ACC112 (cell line): ENCODE results near the gene TUBB1.

Experiments used
- H2AFZ ChIP-seq: fragments of 200-600 bp; sonication (generic); one replicate; pipeline ENCODE4 v1.6.0; 2017; ENCODE audit warnings: antibody characterized with exemption, low read length; ENCODE audit not compliant: unreplicated experiment
- H3K27ac ChIP-seq: fragments of 200-600 bp; sonication (generic); 2 replicates; pipeline ENCODE4 v1.5.1; 2014; ENCODE audit warnings: low read depth, mild to moderate bottlenecking, antibody characterized with exemption, low read length, moderate library complexity
- H3K27me3 ChIP-seq: fragments of 200-600 bp; sonication (generic); 2 replicates; pipeline ENCODE4 v1.6.1; 2014; ENCODE audit warnings: mild to moderate bottlenecking, antibody characterized with exemption, low read length, moderate library complexity, mixed read lengths; ENCODE audit not compliant: insufficient read depth
- H3K36me3 ChIP-seq: fragments of 200-600 bp; sonication (generic); 2 replicates; pipeline ENCODE4 v1.6.1; 2016; ENCODE audit warnings: mild to moderate bottlenecking, antibody characterized with exemption, low read length, moderate library complexity, mixed read lengths; ENCODE audit not compliant: insufficient read depth
- H3K4me1 ChIP-seq: fragments of 200-600 bp; sonication (generic); one replicate; pipeline ENCODE4 v1.6.1; 2016; ENCODE audit warnings: low read length, mixed read lengths; ENCODE audit not compliant: insufficient read depth, unreplicated experiment, control insufficient read depth
- H3K4me3 ChIP-seq: fragments of 200-600 bp; sonication (generic); 2 replicates; pipeline ENCODE4 v1.5.1; 2014; ENCODE audit warnings: mild to moderate bottlenecking, low read depth, low read length
- H3K79me2 ChIP-seq: fragments of 200-600 bp; sonication (generic); one replicate; pipeline ENCODE4 v1.6.0; 2016; ENCODE audit warnings: low read length; ENCODE audit not compliant: control insufficient read depth, unreplicated experiment, insufficient read depth

TUBB1 gene

DNA sequence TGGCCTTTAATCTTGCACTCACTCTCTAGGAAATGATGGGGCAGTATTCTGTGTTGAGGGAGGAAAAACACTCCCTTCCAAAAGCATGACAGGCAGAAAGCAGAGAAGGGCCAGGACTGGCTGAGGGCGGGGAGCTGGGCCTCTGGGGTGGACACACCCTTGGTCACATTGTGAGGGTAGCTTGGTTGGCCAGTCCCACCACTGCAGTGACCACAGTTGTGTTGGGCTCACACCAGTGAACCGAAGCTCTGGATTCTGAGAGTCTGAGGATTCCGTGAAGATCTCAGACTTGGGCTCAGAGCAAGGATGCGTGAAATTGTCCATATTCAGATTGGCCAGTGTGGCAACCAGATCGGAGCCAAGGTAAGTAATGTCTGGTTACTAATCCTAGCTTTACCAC lies at the start of gene TUBB1:
Gene TUBB1, plus strand, starts transcription at position 213 of the 400 bp plus-strand sequence. Its CDS starts 94 bp downstream, at position 307.
- H3K27ac ChIP-seq, result no peak within 1 kb of the TSS
- H3K4me1 ChIP-seq, result peaks cover 12% of the 10 kb centered on the region
- no peaks in the 10 kb centered on the region for H3K27me3 ChIP-seq
- no peak within 1 kb of the TSS for H2AFZ ChIP-seq
- 0 out of 2 replicates have a peak, but pooled peaks cover 4% of the 10 kb centered on the region for H3K36me3 ChIP-seq
- no peaks in the 10 kb centered on the region for H3K79me2 ChIP-seq
- no peak within 1 kb of the TSS for H3K4me3 ChIP-seq

DNA sequence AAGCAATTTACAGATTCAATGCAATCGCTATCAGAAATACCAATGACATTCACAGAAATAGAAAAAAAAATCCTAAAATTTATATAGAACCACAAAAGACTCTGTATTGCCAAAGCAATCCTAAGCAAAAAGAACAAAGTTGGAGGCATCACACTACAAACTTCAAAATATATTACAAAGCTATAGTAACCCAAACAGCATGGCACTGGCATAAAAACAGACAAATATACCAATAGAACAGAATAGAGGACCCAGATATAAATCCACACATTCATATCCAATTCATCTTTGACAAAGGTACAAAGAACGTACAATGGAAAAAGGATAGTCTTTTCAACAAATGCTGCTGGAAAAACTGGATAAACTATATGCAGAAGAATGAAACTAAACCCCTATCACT lies 49.8 kb upstream of the TUBB1 start:
- Histone ChIP-seq H3K36me3 (no peaks in the 10 kb centered on the region), H3K27ac (no peak overlapping the region), H2AFZ (no peak overlapping the region), H3K79me2 (no peaks in the 10 kb centered on the region), H3K4me3 (no peak overlapping the region), H3K4me1 (no peaks in the 10 kb centered on the region), H3K27me3 (peaks cover 48% of the 10 kb centered on the region)

DNA sequence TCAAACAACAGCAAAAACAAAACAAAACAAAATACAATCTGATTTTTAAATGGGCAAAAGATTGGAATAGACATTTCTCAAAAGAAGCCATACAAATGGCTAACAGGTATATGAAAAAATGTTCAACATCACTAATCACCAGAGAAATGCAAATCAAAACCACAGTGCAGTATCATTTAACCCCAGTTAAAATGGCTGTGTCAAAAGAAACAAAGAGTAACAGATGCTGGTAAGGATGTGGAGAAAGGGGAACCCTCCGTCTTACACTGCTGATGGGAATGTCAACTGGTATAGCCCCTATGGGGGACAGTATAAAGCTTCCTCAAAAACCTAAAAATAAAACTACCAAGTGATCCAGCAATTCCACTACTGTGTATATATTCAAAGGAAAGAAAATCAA lies 49.1 kb upstream of the TUBB1 start:
- no peak overlapping the region for H3K4me3 ChIP-seq
- no peak overlapping the region for H2AFZ ChIP-seq
- H3K27me3 ChIP-seq, result peaks cover 46% of the 10 kb centered on the region
- no peaks in the 10 kb centered on the region for H3K79me2 ChIP-seq
- H3K27ac ChIP-seq, result no peak overlapping the region
- H3K36me3 ChIP-seq, result no peaks in the 10 kb centered on the region
- no peaks in the 10 kb centered on the region for H3K4me1 ChIP-seq

DNA sequence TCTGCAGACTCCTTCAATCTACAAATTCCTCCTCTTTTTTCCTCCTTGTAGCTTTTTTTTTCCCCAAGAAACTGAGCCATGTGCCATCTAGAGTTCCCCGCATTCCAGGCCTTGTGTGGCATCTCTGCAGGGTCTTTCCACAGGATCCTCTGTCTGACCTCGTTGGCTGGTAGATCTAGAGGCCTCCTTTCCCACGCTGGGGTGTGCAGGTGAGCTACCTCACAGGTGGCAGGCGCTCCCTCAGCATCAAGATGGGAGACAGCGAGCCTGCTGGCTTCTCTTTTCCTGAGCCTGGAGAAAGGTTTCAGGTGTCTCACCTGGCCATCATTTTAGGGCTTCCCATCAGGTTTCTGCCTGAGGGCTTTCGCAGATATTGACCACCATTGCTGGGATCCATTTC lies 47.8 kb upstream of the TUBB1 start:
- H3K79me2 ChIP-seq, result no peaks in the 10 kb centered on the region
- H3K27ac ChIP-seq, result no peak overlapping the region
- no peaks in the 10 kb centered on the region for H3K36me3 ChIP-seq
- no peak overlapping the region for H3K4me3 ChIP-seq
- no peak overlapping the region for H2AFZ ChIP-seq
- no peaks in the 10 kb centered on the region for H3K4me1 ChIP-seq
- H3K27me3 ChIP-seq, result peaks cover 35% of the 10 kb centered on the region

DNA sequence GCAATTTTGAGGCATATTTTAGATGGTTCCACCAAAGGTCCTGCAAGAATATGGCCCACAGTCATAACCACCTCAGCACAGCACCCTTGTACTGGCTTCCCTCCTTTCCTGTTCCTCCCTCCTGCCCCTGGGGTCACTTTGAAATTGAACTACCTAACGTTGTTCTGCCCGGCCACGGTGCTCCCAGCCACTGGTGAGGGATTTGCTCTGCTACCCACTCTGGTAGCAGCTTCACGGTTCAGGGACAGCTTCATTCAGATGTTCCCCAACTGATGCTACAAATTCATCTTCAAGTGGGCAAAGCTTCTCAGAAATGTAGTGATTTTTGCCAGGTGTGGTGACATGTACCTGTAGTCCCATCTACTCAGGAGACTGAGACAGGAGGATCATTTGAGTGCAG lies 46.0 kb upstream of the TUBB1 start:
- Histone ChIP-seq H3K36me3 (no peaks in the 10 kb centered on the region), H2AFZ (no peak overlapping the region), H3K79me2 (no peaks in the 10 kb centered on the region)

DNA sequence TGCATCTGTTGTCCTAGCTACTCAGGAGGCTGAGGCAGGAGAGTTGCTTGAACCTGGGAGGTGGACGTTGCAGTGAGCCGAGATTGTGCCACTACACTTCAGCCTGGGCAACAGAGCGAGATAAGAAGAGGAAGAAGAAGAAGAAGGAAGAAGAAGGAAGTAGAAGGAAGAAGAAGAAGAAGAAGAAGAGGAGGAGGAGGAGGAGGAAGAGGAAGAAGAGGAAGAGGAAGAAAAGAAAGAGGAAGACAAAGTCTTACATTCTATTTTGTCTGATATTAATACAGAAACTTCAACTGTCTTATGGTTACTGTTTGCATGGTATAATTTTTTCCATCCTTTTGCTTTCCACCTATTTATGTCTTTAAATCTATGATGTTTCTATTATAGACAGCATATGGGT lies 45.4 kb upstream of the TUBB1 start:
- H3K79me2 ChIP-seq, result no peaks in the 10 kb centered on the region
- no peaks in the 10 kb centered on the region for H3K4me1 ChIP-seq
- H3K27ac ChIP-seq, result no peak overlapping the region

More for the DNA sequence above, 46.0 kb upstream of the TUBB1 start:
- H3K4me3 ChIP-seq, result no peak overlapping the region
- H3K27ac ChIP-seq, result no peak overlapping the region
- no peaks in the 10 kb centered on the region for H3K4me1 ChIP-seq
- peaks cover 25% of the 10 kb centered on the region for H3K27me3 ChIP-seq

DNA sequence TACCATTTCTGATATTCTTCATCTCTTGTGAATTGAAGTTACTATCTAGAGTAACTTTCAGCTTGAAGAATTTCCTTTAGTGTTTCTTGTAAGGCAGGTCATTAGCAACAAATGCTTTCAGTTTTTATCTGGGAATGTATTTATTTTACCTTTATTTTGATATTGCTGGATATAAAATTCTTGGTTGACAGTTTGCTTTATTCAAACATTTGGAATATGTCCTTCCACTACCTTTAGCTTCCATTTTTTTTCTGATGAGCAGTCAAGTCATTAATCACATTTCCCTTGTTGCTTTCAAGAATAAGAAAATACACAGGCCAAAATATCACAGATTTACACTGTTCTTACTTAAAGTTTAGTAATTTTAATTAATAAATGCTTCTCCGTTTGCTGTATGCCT lies 43.9 kb upstream of the TUBB1 start:
- Histone ChIP-seq H3K27me3 (0 out of 2 replicates have a peak, but pooled peaks cover 4% of the 10 kb centered on the region), H3K79me2 (no peaks in the 10 kb centered on the region), H3K27ac (no peak overlapping the region), H3K4me3 (no peak overlapping the region), H2AFZ (no peak overlapping the region), H3K4me1 (no peaks in the 10 kb centered on the region), H3K36me3 (no peaks in the 10 kb centered on the region)

More for the DNA sequence above, 45.4 kb upstream of the TUBB1 start:
- Histone ChIP-seq H3K36me3 (no peaks in the 10 kb centered on the region), H2AFZ (no peak overlapping the region), H3K27me3 (peaks cover 18% of the 10 kb centered on the region), H3K4me3 (no peak overlapping the region)

DNA sequence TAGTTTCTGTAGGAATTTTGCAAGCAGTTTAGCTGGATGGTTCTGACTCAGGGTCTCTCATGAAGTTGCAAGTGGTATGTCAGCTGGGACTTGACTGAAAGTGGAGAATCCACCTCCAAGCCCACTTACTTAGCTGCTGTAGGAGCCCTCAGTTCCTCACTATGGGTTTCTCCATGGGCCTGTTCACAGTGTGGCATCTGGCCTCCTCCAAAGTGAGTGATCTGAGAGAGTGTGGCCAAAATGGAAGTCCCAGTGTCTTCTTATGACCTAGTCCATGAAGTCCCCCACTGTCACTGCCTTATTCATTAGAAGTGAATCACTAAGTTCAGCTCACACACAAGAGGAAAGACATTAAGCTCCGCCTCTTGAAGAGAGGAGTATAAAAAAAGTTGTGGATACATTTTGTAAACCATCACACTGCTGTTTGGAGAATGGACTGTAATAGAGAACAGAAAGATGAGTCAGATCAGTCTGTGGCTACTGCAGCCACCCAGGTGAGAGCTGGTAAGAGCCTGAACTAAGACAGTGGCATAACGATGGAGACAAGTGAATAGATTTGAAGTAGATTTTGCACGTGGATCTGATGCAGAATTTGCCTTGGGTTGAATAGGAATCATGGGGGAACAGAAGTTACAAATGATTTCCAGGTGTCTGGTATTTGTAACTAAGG lies 43.0 kb upstream of the TUBB1 start:
- no peak overlapping the region for H2AFZ ChIP-seq
- no peak overlapping the region for H3K4me3 ChIP-seq
- no peak overlapping the region for H3K27ac ChIP-seq
- H3K79me2 ChIP-seq, result no peaks in the 10 kb centered on the region
- no peaks in the 10 kb centered on the region for H3K36me3 ChIP-seq
- no peaks in the 10 kb centered on the region for H3K4me1 ChIP-seq
- H3K27me3 ChIP-seq, result 0 out of 2 replicates have a peak, but pooled peaks cover 4% of the 10 kb centered on the region

DNA sequence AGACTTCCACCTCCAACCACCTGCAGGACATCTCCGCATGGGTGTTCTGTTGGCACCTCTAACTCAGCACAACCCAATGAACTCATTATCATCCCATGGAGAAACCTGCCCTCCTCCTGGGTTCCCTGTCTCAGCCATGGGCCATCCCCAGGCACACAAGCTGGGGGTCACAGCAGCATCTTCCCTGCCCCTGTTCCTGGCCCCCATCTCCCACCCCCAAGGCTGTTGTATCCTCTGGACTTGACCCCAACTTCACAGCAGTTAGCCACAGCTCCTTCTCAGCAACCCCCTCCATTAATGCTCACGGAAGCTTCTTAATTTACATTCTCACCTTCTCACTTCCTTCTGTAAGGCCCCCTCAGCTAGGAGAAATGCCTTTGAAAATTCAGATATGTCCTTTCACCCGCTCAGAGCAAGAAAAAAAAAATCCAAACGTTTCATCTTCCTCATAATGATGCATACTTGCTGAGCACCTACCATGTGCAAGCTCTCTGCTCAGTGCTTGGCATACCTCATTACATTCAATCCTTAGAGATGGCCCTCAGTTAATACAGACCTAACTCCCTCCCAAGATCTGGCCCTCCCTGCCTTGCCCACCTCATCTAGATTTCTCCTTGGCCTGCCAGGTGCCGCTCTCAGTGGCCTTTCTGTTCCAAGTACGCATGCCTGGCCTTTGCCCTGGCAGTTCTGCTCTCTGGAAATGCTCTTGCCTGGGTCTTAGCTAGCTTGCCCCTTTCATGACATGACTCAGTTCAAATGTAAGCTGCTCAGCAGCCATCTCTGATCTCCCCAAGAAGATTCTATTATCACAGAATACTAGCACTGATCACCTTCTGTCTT lies 40.7 kb upstream of the TUBB1 start:
- no peak overlapping the region for H3K27ac ChIP-seq
- no peak overlapping the region for H3K4me3 ChIP-seq
- H2AFZ ChIP-seq, result no peak overlapping the region
- H3K36me3 ChIP-seq, result no peaks in the 10 kb centered on the region
- H3K4me1 ChIP-seq, result peaks cover 6% of the 10 kb centered on the region
- no peaks in the 10 kb centered on the region for H3K27me3 ChIP-seq
- H3K79me2 ChIP-seq, result peaks cover 21% of the 10 kb centered on the region

DNA sequence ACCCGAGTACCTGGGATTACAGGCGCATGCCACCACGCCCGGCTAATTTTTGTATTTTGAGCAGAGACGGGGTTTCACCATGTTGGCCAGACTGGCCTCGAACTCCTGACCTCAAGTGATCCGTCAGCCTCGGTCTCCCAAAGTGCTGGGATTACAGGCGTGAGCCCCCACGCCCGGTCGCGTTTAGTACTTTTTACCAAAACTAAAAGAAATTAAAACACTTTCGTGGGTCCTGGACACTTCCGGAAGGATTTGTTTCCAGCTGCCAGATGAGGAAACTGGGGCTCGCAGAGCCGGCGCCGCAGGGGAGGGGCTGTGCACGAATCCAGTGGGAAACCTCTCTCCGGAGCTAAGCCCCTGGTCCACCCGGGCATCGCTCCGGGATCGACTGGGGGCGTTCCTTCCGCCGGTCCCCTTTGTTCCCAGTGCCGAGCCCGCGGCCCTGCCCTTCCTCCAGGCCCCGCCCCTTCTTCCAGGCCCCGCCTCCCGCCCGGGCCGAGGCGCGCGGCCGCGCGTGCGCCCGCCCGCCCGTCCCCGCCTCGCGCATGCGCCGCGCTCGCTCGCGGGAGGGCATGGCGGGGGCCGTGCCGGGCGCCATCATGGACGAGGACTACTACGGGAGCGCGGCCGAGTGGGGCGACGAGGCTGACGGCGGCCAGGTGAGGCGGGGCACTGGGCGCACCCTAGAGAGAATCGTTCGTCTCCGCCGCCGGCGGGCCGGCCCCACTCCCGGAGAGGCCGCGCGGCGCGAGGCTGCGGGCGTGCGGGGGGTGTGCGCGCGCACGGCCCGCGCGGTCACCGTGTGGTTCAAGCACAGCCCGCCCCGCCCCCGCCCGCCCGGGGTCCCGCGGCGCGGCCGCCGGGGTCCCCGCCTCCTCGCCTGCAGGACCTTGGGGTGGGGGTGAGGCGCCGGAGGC lies 38.3 kb upstream of the TUBB1 start, which contains the start of gene NELFCD:
Gene NELFCD, plus strand, starts transcription at position 546 of the 917 bp plus-strand sequence. Its CDS starts 54 bp downstream, at position 600.
- Histone ChIP-seq H2AFZ (peak within 1 kb of the TSS; percentile 100), H3K27ac (no peak within 1 kb of the TSS), H3K4me1 (peaks cover 6% of the 10 kb centered on the region), H3K4me3 (peak within 1 kb of the TSS; percentile 100), H3K27me3 (no peaks in the 10 kb centered on the region), H3K36me3 (no peaks in the 10 kb centered on the region), H3K79me2 (peaks cover 45% of the 10 kb centered on the region)
